Gastroesophageal sphincter (tissue), 4 donors: ENCODE results near the gene SIMC1. TPM values are rescaled to one million over a fixed set of nuclear protein-coding genes. Genes with fewer than 3 reads are reported as not detected.

ENCODE experiments used
- ATAC-seq: fragments of 150-250 bp; one replicate; pipeline ENCODE4 v1.9.1; 2016; ENCODE audit warnings: mild to moderate bottlenecking, moderate library complexity
- H3K27ac ChIP-seq, 4 donors: fragments of 200-600 bp; sonication (generic) in 3 of 4; 1 replicate in 3 of 4; 2 replicates in 1 of 4; pipeline ENCODE4 v1.5.1; 2016 to 2019
- H3K27me3 ChIP-seq: fragments of 200-600 bp; sonication (generic); one replicate; pipeline ENCODE4 v1.5.1; 2019
- H3K36me3 ChIP-seq, 2 donors: fragments of 200-600 bp; sonication (generic); one replicate each; pipeline ENCODE4 v1.5.1; 2019; ENCODE audit warnings: control low read depth in 1 of 2
- H3K4me1 ChIP-seq, 3 donors: fragments of 200-600 bp; sonication (generic); 1 replicate in 2 of 3; 2 replicates in 1 of 3; pipeline ENCODE4 v1.5.1; 2016 to 2019; ENCODE audit warnings: control low read depth in 2 of 3
- H3K4me3 ChIP-seq, 2 donors: fragments of 200-600 bp; sonication (generic); one replicate each; pipeline ENCODE4 v1.5.1; 2019; ENCODE audit warnings: mild to moderate bottlenecking in 1 of 2, moderate library complexity in 1 of 2
- H3K9me3 ChIP-seq, 3 donors: fragments of 200-600 bp; sonication (generic); one replicate each; pipeline ENCODE4 v1.5.1; 2017 to 2019; ENCODE audit warnings: control low read depth in 2 of 3
- CTCF ChIP-seq, 4 experiments: fragments of 200-600 bp in 2 of 4; fragments of 450-650 bp in 2 of 4; sonication (generic) in 1 of 4; IDR thresholded peaks; one replicate each; pipeline ENCODE4 v1.5.1; 2017 to 2019; ENCODE audit warnings: antibody characterized with exemption in 4 of 4, mild to moderate bottlenecking in 2 of 4, moderate library complexity in 2 of 4
- EP300 ChIP-seq: sonication (generic); formaldehyde crosslinking; IDR thresholded peaks from one replicate; pipeline ENCODE4 v1.6.1; 2017; ENCODE audit warnings: antibody characterized with exemption, mild to moderate bottlenecking
- POLR2A ChIP-seq, 2 donors: fragments of 450-650 bp; IDR thresholded peaks; one replicate each; pipeline ENCODE4 v1.6.1; 2017; ENCODE audit warnings: antibody characterized with exemption in 2 of 2, mild to moderate bottlenecking in 2 of 2, moderate library complexity in 1 of 2
- POLR2AphosphoS5 ChIP-seq: sonication (generic); formaldehyde crosslinking; IDR thresholded peaks from one replicate; pipeline ENCODE4 v1.6.1; 2017; ENCODE audit warnings: antibody characterized with exemption
- WGBS, 2 donors: methylation state at CpG; one replicate each; pipeline ENCODE4 v1.1.5; 2018; ENCODE audit warnings: low coverage in 1 of 2; 5-methylcytosine and 5-hydroxymethylcytosine counted together
- total RNA-seq, 4 donors: library from RNA; depleted of rRNA; stranded (reverse); fragments of >200 nt; gene quantifications; one replicate each; pipeline ENCODE4 v1.1.0, GENCODE V29; 2016

SIMC1 gene
- total RNA-seq, 4 donors from 2014 or later: 11.2 to 84.5 (median 32.7) TPM

- H3K9me3 ChIP-seq: no peaks in the 10 kb centered on the region
- WGBS, 2 donors: 95 to 100% methylated on average over 3 of the region's 3 CpGs
Observed at GRCh38 chr5:176320577-176320976, 82.4 kb downstream of the SIMC1 start.

GRCh38 chr5:176334031-176334770 lies 96.0 kb downstream of the SIMC1 start:
- peaks cover 0 to 9% (median 0%) of the 10 kb centered on the region in 3 donors for H3K9me3 ChIP-seq
- H3K4me3 ChIP-seq: no peak overlapping the region
- no peaks in the 10 kb centered on the region for H3K4me1 ChIP-seq
- no peak overlapping the region for H3K27ac ChIP-seq
- TF ChIP-seq EP300 (no peak), POLR2A (IDR thresholded peaks at IDR 0.05) (no peak), CTCF (IDR thresholded peaks at IDR 0.05) (no peak), POLR2AphosphoS5 (no peak)
- no peak for ATAC-seq
- H3K27me3 ChIP-seq: no peaks in the 10 kb centered on the region
- peaks cover 0 to 52% of the 10 kb centered on the region in 2 donors for H3K36me3 ChIP-seq

More at GRCh38 chr5:176320577-176320976, 82.4 kb downstream of the SIMC1 start:
- ATAC-seq: no peak
- peaks cover 12 to 86% of the 10 kb centered on the region in 2 donors for H3K36me3 ChIP-seq
- H3K27ac ChIP-seq: no peak overlapping the region
- H3K27me3 ChIP-seq: no peaks in the 10 kb centered on the region
- H3K4me3 ChIP-seq: no peak overlapping the region
- H3K4me1 ChIP-seq: no peaks in the 10 kb centered on the region
- no peak for TF ChIP-seq CTCF (IDR thresholded peaks at IDR 0.05)
- no peak for TF ChIP-seq POLR2AphosphoS5
- TF ChIP-seq EP300: no peak

GRCh38 chr5:176337913-176338312 lies 99.7 kb downstream of the SIMC1 start:
- ATAC-seq: no peak

GRCh38 chr5:176339304-176339703 lies 101.1 kb downstream of the SIMC1 start:
- no peak for ATAC-seq
- Histone ChIP-seq H3K27ac (no peak overlapping the region), H3K4me1 (peaks cover 0 to 15% (median 0%) of the 10 kb centered on the region in 3 donors), H3K4me3 (no peak overlapping the region), H3K27me3 (no peaks in the 10 kb centered on the region), H3K9me3 (peaks cover 0 to 2% (median 0%) of the 10 kb centered on the region in 3 donors), H3K36me3 (peaks cover 0 to 43% of the 10 kb centered on the region in 2 donors)
- no peak for TF ChIP-seq POLR2A (IDR thresholded peaks at IDR 0.05)
- TF ChIP-seq POLR2AphosphoS5: no peak
- no peak for TF ChIP-seq CTCF (IDR thresholded peaks at IDR 0.05)
- TF ChIP-seq EP300: no peak
- 84 to 95% methylated on average over 5 of the region's 5 CpGs for WGBS, 2 donors

More at GRCh38 chr5:176337913-176338312, 99.7 kb downstream of the SIMC1 start:
- Histone ChIP-seq H3K4me1 (peaks cover 0 to 6% (median 0%) of the 10 kb centered on the region in 3 donors), H3K27ac (peak overlapping the region in 1 of 4 donors; percentile 32), H3K27me3 (no peaks in the 10 kb centered on the region), H3K9me3 (peaks cover 0 to 9% (median 0%) of the 10 kb centered on the region in 3 donors), H3K4me3 (no peak overlapping the region), H3K36me3 (peaks cover 0 to 53% of the 10 kb centered on the region in 2 donors)
- TF ChIP-seq POLR2A (IDR thresholded peaks at IDR 0.05): no peak
- TF ChIP-seq EP300: no peak
- TF ChIP-seq POLR2AphosphoS5: no peak
- no peak for TF ChIP-seq CTCF (IDR thresholded peaks at IDR 0.05)
- WGBS, 2 donors: 11 to 29% methylated on average over 1 of the region's 1 CpG
